GF-D8 (cell line): ENCODE measurements around the gene MICALL2.

Experiments
- DNase-seq: peaks from one replicate; lab custom pipeline; 2025; lab: John Stamatoyannopoulos, UW

Gene MICALL2

DNA sequence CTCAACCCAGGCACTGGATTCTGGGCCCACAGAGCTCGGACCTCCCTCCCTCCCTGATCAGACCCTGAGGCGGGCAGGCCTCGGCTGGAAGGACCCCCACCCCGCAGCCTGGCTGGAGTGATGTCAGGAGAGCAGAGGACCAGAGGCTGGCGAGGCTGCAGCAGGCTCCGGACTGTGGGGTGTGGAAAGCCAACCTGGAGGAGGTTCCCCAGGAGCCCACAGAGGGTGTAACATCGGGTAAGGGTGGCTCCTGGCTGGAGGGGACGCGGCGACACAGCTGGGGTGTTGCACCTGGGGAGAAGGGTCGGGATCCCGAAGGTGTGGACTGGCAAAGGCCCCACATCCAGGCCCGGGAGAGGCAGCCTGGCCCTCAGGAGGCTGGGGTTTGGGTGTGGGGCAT, 8.9 kb upstream of the MICALL2 start:
- DNase-seq: no peak

DNA sequence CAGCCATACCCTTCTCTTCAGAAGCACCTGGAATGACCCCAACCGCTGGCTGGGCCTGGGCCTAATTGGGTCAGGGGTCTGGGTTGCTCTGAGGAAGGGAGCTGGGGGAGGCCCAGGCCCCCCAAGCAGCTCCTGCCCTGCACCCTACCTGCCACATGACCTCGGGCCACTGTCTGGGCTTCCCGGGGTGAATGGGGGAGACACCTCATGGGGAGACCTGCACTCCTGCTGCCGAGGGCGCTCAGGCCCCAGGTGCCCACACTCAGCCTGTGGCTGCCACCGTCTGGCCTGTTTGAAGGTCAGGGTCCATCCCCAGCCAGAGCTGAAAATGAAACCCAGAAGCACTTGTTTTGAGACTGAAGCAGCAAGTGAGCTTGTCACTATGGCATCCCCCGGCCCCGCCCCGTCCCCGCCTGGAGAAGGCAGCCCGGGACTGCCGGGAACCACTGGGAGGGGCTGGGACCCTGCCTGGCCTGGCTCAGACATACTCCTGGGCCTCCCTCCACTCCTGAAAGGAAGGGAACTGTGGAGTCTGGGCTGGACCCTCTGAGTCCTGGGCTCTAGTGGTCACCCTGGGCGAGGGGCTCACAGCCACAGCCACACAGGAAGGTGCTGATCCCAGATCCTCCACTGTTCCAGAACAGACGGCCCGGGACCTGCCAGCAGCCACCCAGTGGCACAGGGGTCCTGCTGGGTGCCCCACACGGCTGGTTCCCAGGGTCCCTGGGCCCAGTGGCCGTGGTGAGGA, 7.4 kb upstream of the MICALL2 start:
- DNase-seq: no peak

DNA sequence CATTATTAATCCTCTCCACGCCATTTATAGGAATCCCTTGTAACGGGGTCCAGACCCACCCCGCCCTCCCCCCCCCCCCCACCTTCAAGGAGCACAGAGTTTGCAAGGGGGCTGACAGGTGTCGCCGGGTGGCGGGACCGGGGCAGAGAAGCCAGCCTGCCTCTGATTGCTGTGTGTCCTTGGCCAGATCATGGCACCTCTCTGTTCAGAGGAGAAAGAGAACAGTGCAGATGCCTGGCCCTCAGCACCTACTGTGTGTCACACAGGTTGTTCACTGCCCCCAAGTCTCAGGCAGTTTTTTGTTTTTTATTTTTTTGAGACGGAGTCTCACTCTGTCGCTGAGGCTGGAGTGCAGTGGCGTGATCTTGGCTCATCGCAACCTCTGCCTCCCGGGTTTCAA, 5.4 kb upstream of the MICALL2 start:
- no peak for DNase-seq

DNA sequence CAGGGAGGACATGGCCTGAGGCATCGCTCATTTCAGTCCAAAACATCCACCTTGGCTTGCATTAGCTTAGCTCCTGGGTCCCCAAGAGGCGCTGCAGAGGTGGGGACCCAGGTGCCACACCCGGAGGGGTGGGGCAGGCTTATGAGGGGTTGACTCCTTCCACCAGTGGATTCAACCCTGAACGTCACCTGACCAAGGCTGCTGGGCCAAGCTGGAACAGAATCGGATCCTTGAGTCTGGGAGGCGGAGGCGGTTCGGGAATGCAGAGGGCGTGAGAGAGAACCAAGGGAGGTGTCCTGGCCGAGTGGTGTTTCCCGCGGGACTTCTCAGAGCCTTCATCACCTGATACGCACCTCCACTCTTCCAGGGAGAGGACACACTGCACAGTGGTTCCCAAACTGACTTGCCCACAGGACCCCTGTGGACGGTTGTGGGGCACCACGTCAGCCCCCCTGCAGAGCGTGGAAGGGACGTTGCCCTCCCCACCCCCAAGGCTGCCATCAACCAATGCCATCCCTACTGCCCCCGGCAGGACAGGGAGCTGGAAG, 4.5 kb upstream of the MICALL2 start:
- DNase-seq: no peak

DNA sequence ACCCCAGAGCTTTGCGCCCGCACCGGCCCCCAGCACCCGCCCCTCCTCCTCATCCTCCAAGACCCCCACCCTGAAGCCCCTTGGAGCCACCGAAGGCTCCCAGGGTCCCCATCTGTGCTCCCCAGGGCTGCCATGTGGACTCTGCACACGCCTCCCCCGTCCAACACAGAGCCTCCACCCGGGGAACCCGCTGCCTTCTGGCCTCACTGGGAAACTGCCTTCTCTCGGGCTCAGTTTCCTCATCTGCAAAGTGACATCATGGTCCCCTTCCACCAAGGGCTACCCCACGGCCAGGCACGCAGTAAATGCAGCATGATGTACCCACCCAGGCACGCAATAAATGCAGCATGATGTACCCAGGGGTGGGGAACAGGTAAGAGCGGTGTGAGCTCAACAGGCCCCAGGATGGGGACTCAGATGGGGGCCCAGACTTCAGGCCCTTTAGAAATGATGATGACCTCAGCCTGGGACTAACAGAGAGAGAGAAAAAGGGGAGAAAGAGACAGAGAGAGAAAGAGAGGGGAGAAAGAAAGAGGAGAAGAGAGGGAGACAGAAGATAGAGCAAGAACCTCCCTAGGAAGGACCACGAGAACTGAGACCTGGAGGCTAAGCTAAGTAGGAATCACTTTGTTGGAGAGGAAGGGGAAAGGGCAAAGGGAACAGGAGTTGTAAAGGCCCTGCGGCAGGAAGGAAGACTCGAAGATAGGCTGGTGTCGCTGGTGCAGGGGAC, 2.5 kb upstream of the MICALL2 start:
- DNase-seq: no peak

DNA sequence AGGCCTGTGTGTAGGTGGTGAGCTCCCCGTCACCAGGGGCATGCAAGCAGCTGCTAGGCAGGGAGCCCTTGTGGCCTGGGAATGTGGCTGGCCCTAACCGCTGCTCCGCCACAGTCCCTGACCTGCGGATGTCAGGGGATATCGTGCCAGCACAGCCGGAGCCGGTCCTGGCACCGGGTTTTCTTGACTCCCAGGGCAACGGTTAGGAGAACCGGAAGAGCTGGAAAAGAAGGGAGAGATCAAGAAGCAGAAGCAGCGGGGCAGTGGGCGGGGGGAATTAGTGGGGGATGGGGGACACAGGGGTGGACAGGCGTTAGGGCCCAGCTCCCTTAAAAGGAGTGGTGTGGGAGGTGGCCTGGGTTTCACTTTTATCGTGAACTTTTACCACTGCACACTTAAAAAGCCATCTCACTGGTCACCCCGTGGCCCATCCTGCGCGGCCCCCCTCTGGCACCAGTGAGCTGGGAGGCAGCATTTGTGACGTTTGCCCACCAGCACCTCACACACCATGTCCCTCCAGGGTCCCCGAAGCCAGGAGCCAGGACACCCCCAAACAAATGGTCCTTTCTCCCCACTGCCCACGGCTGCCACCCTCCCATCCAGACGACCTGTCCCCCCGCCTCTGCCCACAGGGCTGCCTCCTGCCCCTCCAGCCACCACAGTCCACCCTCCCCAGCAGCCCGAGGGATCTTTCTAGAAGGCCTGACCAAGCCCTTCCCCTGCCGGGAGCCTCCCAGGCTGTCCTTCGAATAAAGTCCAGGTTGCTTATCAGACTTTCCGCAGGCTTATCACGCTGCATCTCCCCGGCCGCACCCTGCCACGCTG, 1.8 kb upstream of the MICALL2 start:
- peak; percentile 5 for DNase-seq

DNA sequence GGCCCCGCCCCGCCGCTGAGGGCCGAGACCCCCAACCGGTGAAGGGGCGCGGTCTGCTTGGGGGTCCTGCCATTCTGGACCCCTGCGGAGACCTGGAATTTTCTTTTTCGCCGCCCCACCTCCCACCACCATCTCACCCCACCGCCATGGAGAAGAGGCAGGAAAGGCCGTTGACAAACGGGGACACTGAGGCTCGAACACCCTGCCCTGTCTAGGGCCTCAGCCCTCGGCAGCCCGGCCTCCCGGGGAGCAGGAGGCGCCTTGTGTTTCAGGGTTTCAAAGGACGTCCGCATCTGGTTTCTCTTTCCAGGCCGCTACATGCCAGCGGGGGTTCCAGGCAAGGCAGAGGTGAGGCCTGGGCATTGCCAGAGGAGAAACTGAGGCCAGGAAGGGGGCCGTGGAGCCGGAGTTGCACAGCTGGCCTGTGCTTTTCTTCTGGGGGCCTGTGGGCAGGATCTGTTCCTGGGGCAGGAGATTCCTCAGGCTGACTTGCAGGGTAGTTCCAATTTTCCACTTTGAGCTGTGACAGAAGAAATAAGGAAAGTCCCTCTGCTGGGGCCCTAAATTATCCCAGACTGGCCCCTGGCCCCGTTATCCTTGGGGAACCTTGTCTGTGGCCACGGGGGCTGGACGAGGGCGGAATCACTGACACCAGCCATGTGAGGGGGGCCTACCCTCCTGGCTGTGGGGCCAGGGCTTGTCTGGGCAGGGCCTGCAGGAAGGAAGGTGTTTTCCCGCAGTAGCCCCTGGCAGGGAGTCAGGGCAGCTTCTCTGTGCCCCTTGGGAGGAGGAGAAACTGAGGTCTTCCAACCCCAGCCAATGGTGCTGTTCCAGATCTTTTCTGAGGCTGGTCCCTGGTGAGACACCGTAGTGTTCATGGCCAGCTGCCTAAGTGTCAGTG, 900 bp upstream of the MICALL2 start:
- no peak for DNase-seq

DNA sequence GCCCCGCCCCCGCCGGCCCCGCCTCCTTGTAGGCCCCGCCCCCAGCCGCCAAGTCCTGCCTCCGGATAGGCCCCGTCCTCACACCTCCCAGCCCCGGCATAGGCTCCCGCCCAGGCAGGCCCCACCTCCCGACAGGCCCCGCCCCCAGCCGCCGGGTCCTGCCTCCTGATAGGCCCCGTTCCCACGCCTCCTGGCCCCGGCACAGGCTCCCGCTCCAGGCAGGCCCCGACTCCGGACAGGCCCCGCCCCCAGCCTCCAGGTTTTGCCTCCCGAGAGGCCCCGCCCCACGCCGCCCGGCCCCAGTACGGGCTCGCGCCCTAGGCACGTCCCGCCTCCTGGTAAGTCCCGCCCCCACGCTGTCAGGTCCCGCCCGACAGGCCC, 232 bp upstream of the MICALL2 start:
- DNase-seq: peak; percentile 96

DNA sequence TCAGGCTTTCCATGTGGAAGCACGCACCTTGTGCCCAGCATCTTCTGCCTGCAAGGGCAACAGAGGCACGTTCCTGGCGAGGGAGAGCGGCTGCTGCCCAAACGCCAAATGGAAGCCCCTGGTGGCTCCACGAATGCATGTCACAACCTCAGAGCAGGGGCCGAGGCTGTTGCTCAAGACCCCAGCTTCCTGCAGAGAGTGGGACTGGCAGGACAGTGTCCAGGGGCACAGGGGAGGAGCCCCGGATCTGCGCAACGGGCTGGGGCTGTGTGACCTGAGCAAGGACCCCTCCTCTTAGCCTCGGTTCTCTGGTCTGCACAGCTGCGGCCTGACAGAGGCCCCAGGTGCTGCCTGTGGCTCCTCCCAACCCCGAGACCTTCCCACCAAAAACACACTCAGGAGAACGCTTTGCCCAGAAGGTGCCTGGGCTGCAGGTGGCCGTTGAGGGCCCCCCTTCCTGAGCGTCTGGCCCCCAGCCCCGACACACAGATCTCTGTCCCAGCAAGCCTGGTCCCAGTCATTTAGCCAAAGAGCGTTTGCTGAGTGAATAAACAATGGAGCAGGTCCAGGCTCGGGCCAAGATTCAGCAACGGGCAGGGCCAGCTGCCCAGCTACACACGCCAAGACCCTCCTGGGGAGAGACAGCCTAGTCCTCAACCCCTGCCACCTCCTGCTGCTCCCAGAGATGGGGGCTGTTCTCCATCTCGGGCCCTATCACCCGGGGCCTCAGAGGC, 1.2 kb downstream of the MICALL2 start:
- DNase-seq: no peak

DNA sequence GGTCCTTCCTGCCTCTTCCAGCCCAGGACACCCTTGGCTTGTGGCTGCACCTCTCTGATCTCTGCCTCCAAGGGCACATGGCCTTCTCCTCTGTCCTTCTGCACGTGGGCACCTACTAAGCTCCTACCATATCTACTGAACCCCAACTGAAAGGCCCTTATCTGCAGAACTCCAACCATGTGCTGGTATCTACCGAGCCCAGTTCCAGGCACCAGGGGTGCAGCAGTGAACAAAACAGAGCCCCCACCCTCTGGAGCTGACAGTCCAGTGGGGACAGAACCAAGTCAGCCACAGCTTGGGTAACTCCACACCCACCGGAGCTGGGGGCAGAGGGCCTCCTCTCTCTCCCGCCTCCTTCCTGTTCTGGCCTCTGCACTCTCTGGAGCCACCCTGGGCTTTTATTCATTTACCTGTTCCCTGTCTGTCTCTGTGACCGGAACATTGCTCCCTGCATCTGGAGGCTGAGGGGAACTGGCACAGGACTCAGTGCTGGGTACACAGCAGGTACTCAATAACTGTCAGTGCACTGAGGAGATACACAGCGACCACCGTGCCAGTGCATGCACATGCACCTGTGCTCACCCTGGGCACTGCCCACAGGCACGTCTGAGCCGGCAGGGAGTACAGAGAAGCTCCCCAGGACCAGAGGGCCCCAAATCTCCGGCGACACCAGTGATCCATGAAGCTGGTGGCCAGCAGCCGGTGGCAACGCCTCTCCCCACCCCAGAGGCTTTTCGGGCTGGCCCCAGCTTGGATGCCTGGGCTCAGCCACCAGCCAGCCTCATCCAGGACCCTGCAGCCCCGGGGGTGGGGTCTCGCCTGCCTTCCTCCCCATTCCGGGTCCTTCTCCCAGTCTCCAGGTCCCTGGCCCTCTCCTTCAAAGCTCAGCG, 2.0 kb downstream of the MICALL2 start:
- peak; percentile 38 for DNase-seq

DNA sequence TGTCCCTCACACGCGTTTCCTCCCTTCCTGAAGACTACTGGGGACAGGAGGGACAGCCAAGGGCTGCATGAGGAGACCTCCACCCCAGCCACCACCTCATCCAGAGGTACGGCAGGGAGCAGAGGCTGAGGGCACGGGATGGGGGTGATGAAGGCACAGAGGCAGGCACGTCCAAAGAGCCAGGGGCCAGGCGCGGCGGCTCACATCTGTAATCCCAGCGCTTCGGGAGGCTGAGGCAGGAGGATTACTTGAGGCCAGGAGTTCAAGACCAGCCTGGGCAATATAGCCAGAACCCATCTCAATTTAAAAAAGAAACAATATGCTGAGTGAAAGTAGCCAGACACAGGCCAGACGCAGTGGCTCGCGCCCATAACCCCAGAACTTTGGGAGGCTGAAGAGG, 3.3 kb downstream of the MICALL2 start:
- no peak for DNase-seq

DNA sequence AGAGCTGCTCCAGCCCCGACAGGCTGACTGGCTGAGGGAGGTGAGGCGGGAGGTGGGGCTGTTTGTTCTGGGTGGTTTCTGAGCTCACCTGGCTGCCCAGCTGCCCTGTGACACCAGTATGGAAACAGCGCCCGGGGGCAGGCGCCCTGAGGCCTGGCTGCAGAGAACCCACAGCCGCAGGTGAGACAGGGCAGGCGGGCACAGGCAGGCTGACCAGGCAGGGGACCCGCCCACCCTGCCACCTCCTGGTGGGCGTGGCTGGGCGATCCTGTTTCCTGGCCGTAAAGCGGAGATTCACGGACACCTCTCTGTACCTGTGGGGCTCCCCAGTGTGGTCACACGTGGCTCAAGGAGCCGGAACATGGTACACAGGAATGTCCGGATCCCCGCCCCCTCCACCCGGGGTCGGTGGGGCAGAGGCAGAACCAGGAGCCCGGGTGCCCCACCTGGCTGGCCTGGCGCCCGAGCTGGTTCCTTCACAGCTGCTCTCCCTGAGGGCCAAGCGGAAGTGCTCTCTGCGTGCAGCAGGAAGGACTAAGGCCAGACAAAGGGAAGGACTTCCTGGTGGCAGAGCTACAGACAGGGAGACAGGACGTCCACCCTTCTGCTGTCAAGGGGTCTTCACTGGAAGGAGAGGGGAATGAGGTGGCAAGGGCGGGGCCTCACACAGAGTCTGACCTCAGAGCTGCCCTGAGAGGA, 3.9 kb downstream of the MICALL2 start:
- DNase-seq: no peak

DNA sequence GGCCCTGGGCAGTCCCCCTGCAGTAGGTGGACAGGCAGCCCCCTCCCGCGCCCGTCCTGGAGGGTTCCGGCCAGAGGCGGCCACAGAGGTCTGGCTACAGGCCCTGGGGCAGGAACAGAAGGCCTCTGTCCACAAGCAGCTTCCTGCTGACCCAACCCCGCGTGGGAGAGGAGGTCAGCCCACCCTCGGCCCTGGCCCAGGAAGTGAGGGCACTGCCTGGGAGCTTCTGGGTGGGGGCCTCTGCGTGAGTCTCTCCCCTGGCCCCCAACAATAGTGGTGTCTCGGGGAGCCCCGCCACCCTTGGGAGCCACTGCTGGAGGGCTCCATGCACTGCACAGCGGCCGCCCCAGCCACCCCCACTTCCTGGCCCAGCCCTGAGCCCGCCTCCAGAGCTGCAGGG, 4.7 kb downstream of the MICALL2 start:
- no peak for DNase-seq

DNA sequence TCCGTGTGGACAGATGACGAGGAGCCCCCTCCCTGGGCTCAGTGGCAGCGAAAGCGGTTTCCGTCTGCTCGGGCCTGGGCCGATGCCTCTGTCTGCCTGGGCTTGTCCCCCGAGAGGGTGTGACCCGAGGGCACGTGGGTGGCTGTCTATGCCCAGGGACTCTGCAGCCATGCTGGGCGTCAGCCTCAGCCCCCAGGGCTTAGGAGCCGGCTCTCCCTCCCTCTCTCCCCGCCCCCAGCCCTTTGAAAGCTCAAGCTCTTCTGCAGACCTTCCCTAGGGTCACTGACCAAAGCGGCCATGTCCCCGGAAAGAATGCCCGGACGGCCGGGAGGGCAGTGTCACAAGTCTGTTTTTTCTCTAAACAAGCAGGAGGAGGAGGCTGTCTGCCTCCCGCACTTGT, 7.1 kb downstream of the MICALL2 start:
- no peak for DNase-seq

DNA sequence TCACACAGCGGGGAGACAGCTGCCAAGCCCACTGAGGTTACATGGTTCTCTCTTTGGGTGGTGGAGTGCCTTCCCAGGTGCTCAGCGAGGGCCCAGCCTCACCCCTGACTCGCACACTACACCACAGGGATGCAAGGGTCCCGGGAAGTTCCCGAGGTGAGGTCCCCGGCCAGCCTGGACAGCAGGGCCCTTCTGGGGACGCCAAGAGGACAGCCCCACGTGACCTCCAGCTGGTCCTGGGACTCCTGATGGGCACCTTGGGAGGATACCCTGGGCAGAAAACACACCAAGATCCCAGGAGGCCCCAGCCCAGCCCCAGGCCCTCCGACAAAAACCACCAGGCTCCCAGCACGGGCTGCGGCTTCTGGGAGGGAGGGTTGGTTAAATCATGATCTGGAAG, 8.3 kb downstream of the MICALL2 start:
- DNase-seq: no peak

DNA sequence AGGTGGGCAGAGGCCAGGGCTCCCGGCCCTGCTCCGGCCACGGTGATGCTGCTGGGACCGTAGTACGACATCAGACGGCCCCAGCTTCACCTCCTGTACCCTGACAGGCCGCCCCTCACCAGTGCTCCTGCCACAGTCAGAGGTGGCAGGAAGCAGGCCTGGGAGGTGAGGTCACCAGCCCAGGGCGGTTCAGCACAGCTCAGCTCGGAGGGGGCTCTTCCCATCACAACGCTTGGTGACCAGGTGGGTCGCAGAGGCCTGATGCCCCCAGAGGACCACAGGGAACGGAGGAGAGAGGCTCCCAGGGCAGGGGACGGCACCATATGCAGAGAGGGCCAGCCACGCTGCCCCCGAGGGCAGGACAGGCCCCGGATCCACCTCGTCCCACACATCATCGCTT, 8.8 kb downstream of the MICALL2 start:
- DNase-seq: no peak

DNA sequence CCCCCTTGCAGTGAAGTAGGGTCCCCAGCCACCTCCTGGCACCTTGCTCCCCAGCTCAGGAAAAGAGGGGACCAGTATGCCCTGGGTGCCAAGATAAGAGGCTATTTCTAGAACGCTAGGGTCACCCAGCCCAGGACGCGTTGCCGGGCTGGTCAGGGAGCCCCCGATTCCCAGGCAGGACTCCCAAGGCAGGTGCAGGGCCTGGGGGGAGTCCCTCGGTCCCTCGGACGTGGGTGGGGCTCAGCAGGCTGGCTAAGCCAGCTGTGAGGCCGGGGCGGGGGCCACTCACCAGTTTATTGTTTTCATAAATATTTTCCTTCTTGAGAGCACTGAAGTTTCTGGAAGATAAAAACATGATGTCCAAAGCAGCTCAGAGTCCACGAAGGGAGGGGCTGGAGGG, 9.3 kb downstream of the MICALL2 start:
- DNase-seq: no peak

DNA sequence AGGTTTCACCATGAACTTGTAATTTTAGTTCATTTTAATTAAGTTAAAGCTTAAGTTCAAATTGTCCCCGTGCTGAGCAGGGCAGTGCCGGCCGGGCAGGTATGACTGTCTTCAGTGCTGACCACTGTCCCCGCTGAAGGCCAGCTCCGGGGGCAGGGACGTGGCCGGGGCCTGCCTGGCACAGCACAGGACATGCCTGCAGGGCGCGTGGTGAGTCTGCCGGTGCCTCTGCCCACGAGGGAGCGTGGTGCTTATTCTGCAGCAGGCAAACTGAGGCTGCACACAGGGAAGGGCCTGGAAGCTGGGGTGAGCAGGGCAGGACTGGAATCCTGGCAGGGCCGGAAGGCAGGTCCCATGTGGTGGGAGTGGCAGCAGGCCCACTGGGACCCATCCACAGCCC, 9.8 kb downstream of the MICALL2 start:
- no peak for DNase-seq

DNA sequence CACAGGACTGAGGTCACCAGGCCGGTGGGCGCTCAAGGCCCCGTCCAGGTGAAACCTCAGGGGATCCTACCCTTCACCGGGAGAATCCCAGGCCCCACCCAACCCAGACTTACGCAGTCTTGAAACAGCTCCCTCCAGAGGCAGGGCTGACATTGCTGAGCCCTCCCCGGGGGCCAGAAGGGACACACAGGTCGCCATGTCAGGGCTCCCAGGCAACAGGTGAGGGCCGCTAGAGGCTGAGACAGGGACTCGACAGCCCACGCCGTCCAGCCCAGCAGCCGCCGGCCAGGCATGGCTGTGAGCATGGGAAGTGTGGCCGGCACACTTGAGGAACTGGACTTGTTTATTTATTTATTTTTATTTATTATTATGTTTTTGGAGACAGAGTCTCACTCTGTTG, 10.3 kb downstream of the MICALL2 start:
- no peak for DNase-seq
